MCF 10A (cell line): ENCODE data around the gene H6PD. TPM values are rescaled to one million over a fixed set of nuclear protein-coding genes. Genes with fewer than 3 reads are reported as not detected.
A peak's percentile ranks its signal among the peaks of the same experiment; 100 is the strongest.

ENCODE experiments used
- BruUV-seq: library from RNA; stranded (reverse); fragments of 400-500 nt; replicated peaks from 2 replicates; lab custom pipeline; 2021; lab: Mats Ljungman, UMichigan
- CTCF ChIA-PET: fragments of 300-600 bp; sonication (Branson Sonifier 250); formaldehyde crosslinking; extraction: SDS; loops from one replicate; lab custom pipeline; 2021; ENCODE audit warnings: antibody characterized with exemption, inconsistent platforms; lab: Yijun Ruan, JAX
- POLR2A ChIA-PET: fragments of 300-600, 350-650 bp; sonication (Branson Sonifier 250); formaldehyde crosslinking; extraction: SDS; loops from one replicate; lab custom pipeline; 2020; ENCODE audit warnings: antibody characterized with exemption, inconsistent platforms; lab: Yijun Ruan, JAX
- DNase-seq: peaks from one replicate; pipeline ENCODE4 v3.0.0-alpha.2; 2018; ENCODE audit not compliant: unreplicated experiment
- H3K27ac Mint-ChIP-seq: one replicate; pipeline ENCODE4 v1.8.0; 2022; ENCODE audit warnings: mild to moderate bottlenecking, low read depth, mixed read lengths; ENCODE audit not compliant: unreplicated experiment
- H3K27me3 Mint-ChIP-seq: one replicate; pipeline ENCODE4 v1.8.0; 2022; ENCODE audit warnings: mixed read lengths; ENCODE audit not compliant: insufficient read depth, unreplicated experiment
- H3K36me3 Mint-ChIP-seq: one replicate; pipeline ENCODE4 v1.8.0; 2022; ENCODE audit warnings: mild to moderate bottlenecking, moderate library complexity, mixed read lengths; ENCODE audit not compliant: insufficient read depth, unreplicated experiment
- H3K4me1 Mint-ChIP-seq: one replicate; pipeline ENCODE4 v1.8.0; 2022; ENCODE audit warnings: mixed read lengths; ENCODE audit not compliant: insufficient read depth, unreplicated experiment
- H3K4me3 Mint-ChIP-seq: one replicate; pipeline ENCODE4 v1.8.0; 2022; ENCODE audit warnings: mild to moderate bottlenecking, moderate library complexity, mixed read lengths; ENCODE audit not compliant: unreplicated experiment
- H3K9me3 Mint-ChIP-seq: one replicate; pipeline ENCODE4 v1.8.0; 2022; ENCODE audit warnings: mixed read lengths; ENCODE audit not compliant: unreplicated experiment
- CTCF ChIP-seq: fragments of 200-600 bp; IDR thresholded peaks from one replicate; pipeline ENCODE4 v1.8.0; 2022; ENCODE audit warnings: antibody characterized with exemption, mild to moderate bottlenecking; ENCODE audit not compliant: unreplicated experiment
- intact Hi-C: fragments of 100-400 bp; cut with micrococcal nuclease; formaldehyde crosslinking; loops from 2 replicates; pipeline ENCODE4 v1.14.1; 2022
- total RNA-seq: library from RNA; stranded (reverse); gene quantifications from 2 replicates; pipeline ENCODE4 v1.2.3, GENCODE V29; 2022

H6PD gene
- total RNA-seq, 1 experiment from 2014 or later: 23.6 TPM

- Mint-ChIP-seq H3K9me3 (no peaks in the 10 kb centered on the region), H3K27ac (peak overlapping the region; percentile 78), H3K36me3 (no peaks in the 10 kb centered on the region), H3K27me3 (no peaks in the 10 kb centered on the region), H3K4me3 (peak overlapping the region; percentile 18), H3K4me1 (peaks cover 19% of the 10 kb centered on the region)
- TF ChIP-seq CTCF: no peak
- peak; percentile 80 for DNase-seq
- no TSS peak for BruUV-seq
- CTCF ChIA-PET: interaction anchor here (0.6 to 1.1 kb wide), 3 partner anchors 13 to 37 kb away, joined by 3 read pairs; no protein-coding TSS in a partner anchor
- intact Hi-C loops: no loop called here
- POLR2A ChIA-PET: interaction anchor here (0.6 to 1.0 kb wide), 4 partner anchors 38 to 101 kb away, joined by 3 to 4 read pairs (median 3); no protein-coding TSS in a partner anchor
Observed at GRCh38 chr1:9231648-9232332, 2.8 kb upstream of the H6PD start.

GRCh38 chr1:9233241-9233941 is 1.2 kb upstream of the H6PD start:
- no peaks in the 10 kb centered on the region for H3K9me3 Mint-ChIP-seq
- POLR2A ChIA-PET: interaction anchor here (1.0 to 3.1 kb wide), 6 partner anchors 32 to 243 kb away, joined by 3 to 15 read pairs (median 4); no protein-coding TSS in a partner anchor
- DNase-seq: peak; percentile 99
- peaks cover 25% of the 10 kb centered on the region for H3K4me1 Mint-ChIP-seq
- TF ChIP-seq CTCF: no peak
- intact Hi-C loops: no loop called here
- BruUV-seq: no TSS peak
- no peak overlapping the region for H3K27ac Mint-ChIP-seq
- peak overlapping the region; percentile 79 for H3K4me3 Mint-ChIP-seq
- CTCF ChIA-PET: interaction anchor here (0.6 to 2.4 kb wide), 13 partner anchors 8 to 827 kb away, joined by 3 to 7 read pairs (median 3); no protein-coding TSS in a partner anchor
- H3K27me3 Mint-ChIP-seq: no peaks in the 10 kb centered on the region
- peaks cover 5% of the 10 kb centered on the region for H3K36me3 Mint-ChIP-seq

- H3K4me3 Mint-ChIP-seq: peak overlapping the region; percentile 79
- no peaks in the 10 kb centered on the region for H3K9me3 Mint-ChIP-seq
- no peak for TF ChIP-seq CTCF
- peaks cover 5% of the 10 kb centered on the region for H3K36me3 Mint-ChIP-seq
- intact Hi-C loops: no loop called here
- peak overlapping the region; percentile 76 for H3K27ac Mint-ChIP-seq
- ChIA-PET POLR2A (interaction anchor here (1.0 to 3.1 kb wide), 7 partner anchors 10 to 243 kb away, joined by 3 to 15 read pairs (median 4); no protein-coding TSS in a partner anchor), CTCF (interaction anchor here (0.6 to 2.4 kb wide), 13 partner anchors 8 to 826 kb away, joined by 3 to 7 read pairs (median 3); no protein-coding TSS in a partner anchor)
- DNase-seq: no peak
- TSS peak; percentile 56 for BruUV-seq
- H3K27me3 Mint-ChIP-seq: no peaks in the 10 kb centered on the region
- peaks cover 24% of the 10 kb centered on the region for H3K4me1 Mint-ChIP-seq
Observed at GRCh38 chr1:9233942-9234222, 692 bp upstream of the H6PD start.

- intact Hi-C loops: no loop called here
- ChIA-PET CTCF (interaction anchor here (0.6 to 2.4 kb wide), 9 partner anchors 9 to 353 kb away, joined by 3 to 7 read pairs (median 4); no protein-coding TSS in a partner anchor), POLR2A (interaction anchor here (1.0 to 3.1 kb wide), 7 partner anchors 9 to 355 kb away, joined by 3 to 15 read pairs (median 4); no protein-coding TSS in a partner anchor)
- BruUV-seq: no TSS peak
- H3K27ac Mint-ChIP-seq: peak overlapping the region; percentile 76
- no peak for TF ChIP-seq CTCF
- H3K4me1 Mint-ChIP-seq: peaks cover 27% of the 10 kb centered on the region
- H3K36me3 Mint-ChIP-seq: peaks cover 14% of the 10 kb centered on the region
- no peaks in the 10 kb centered on the region for H3K9me3 Mint-ChIP-seq
- H3K27me3 Mint-ChIP-seq: no peaks in the 10 kb centered on the region
- DNase-seq: peak; percentile 65
- peak overlapping the region; percentile 79 for H3K4me3 Mint-ChIP-seq
Observed at GRCh38 chr1:9235096-9235459, 504 bp downstream of the H6PD start.
